AG09319 (cell line): ENCODE measurements around the gene MRTFA.

Experiments
- DNase-seq: peaks from one replicate; pipeline ENCODE4 v3.0.0-alpha.2; 2010; ENCODE audit warnings: low read depth; ENCODE audit errors: extremely low read depth
- TF ChIP-seq, protein P1 (sequence below): IDR thresholded peaks from 2 replicates; pipeline ENCODE4 v1.5.1; 2011; ENCODE audit warnings: low read depth, mild to moderate bottlenecking, inconsistent platforms, low read length, moderate library complexity

MRTFA gene

DNA sequence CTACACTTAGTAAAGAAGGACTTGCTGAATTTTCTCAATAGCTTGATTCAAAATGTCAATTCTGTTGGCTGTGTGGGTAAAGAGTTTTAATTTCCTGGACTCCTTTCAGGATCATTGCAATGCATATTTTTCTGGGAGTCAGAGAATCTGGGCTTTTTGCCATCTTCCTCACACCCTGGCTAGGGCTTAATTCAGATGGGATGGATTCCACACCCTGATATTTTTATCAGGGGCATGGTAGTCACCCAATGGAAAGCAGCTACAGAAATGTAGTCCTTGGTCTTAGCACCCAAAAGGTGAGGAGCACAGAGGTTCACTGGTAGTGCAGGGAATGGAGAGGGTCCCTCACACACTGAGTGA is 186.9 kb downstream of the MRTFA start:
- peak; percentile 37 for DNase-seq
- TF ChIP-seq, protein P1, sequence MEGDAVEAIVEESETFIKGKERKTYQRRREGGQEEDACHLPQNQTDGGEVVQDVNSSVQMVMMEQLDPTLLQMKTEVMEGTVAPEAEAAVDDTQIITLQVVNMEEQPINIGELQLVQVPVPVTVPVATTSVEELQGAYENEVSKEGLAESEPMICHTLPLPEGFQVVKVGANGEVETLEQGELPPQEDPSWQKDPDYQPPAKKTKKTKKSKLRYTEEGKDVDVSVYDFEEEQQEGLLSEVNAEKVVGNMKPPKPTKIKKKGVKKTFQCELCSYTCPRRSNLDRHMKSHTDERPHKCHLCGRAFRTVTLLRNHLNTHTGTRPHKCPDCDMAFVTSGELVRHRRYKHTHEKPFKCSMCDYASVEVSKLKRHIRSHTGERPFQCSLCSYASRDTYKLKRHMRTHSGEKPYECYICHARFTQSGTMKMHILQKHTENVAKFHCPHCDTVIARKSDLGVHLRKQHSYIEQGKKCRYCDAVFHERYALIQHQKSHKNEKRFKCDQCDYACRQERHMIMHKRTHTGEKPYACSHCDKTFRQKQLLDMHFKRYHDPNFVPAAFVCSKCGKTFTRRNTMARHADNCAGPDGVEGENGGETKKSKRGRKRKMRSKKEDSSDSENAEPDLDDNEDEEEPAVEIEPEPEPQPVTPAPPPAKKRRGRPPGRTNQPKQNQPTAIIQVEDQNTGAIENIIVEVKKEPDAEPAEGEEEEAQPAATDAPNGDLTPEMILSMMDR: no peak

DNA sequence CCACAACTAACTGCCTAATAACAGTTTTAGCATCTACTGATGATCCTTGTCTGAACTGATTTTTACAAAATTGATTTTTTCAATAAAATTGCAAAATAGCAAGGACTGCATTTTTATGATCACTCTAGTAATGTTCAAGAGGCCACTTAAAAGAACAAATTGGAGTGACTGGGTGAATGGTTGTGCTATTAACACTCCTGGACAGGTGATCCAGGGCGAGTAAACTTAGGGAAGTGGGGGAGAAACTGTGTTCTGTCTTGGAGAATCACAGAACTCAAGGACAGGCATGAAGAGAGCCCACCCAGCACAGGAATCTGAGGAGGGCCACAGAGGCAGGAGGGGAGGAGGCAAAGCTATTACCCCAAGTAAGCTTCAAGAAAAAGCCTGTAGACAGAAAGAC is 190.3 kb downstream of the MRTFA start:
- TF ChIP-seq, protein P1: no peak
- DNase-seq: no peak

- TF ChIP-seq, protein P1: no peak
- no peak for DNase-seq
These were observed 192.2 kb downstream of the MRTFA start for GRCh38 chr22:40444178-40444831.

GRCh38 chr22:40443732-40444131 is 192.8 kb downstream of the MRTFA start:
- DNase-seq: no peak
- TF ChIP-seq, protein P1: no peak

DNA sequence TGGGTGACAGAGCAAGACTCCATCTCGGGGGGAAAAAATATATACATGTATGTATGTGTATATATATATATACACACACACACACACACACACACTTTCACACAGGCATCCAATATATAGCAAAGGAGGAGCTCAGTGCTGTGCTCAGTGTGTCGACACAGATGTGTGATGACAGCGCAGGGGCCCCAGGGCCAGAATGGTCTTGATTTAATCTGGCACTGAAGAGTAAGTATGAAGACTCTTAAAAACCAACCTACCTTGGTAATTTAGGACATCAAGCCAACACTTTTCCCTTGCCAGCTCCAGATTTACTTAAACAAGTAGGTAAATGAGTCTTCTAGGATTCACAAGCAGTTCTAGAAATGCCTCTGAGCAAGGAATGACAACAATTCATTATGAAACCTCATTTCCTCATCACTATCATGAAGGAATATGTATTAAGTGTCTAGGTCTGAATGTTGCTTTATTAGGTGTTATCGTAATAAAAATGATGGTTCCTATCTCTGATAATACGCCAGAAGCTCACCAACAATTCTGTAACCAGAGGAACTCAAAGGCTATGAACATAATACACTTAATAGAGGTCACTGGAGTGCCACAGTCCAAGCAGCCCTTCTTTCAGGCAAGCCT is 194.6 kb downstream of the MRTFA start:
- no peak for DNase-seq
- TF ChIP-seq, protein P1: no peak

- TF ChIP-seq, protein P1: peak; percentile 47
- DNase-seq: peak; percentile 23
These were observed 199.8 kb downstream of the MRTFA start for GRCh38 chr22:40436505-40437431.

DNA sequence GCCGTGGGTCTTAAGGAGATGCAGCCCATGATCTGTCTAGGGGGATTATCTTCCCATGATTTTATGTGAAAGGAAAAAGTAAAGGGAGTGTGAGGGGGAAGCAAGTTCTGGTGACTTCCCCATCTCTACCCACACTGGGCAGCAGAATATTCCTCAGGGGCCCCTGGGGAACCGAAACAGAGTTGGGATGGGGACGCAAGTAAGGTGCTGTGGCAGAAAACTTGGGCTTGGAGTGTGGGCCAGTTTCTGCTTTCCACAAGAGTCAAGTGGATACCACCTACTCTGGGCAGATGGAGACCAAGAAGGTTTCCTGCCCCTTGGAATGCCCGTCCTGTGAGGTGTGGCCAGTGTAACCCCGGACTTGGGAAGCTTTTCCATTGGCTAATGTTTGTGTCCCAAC is 201.8 kb downstream of the MRTFA start:
- TF ChIP-seq, protein P1: no peak
- no peak for DNase-seq
